SKM-1 treated with dmso at 0.1 percent for 144 hours (cell line): Measurements from ENCODE around the gene OCIAD2.
A peak's percentile ranks its signal among the peaks of the same experiment; 100 is the strongest.
"Not testable (repeated sequence)": the region's sequence is repeated elsewhere in the genome, so short reads cannot be mapped to it uniquely, and the experiment has no call there.

Experiments used
- DNase-seq: peaks from one replicate; lab custom pipeline; 2025; ENCODE audit not compliant: unreplicated experiment; lab: John Stamatoyannopoulos, UW

OCIAD2 gene

GRCh38 chr4:48907706-48908477, 1.3 kb upstream of the OCIAD2 start:
- no peak for DNase-seq

GRCh38 chr4:48905363-48906015, 1.1 kb downstream of the OCIAD2 start:
- no peak for DNase-seq

GRCh38 chr4:48904541-48905142, 1.9 kb downstream of the OCIAD2 start:
- DNase-seq, result no peak

- DNase-seq, result no peak
These were observed 2.5 kb downstream of the OCIAD2 start for GRCh38 chr4:48904101-48904500.

GRCh38 chr4:48902266-48902665, 4.3 kb downstream of the OCIAD2 start:
- DNase-seq, result no peak

GRCh38 chr4:48901196-48901595, 5.4 kb downstream of the OCIAD2 start:
- no peak for DNase-seq

GRCh38 chr4:48899950-48900349, 6.6 kb downstream of the OCIAD2 start:
- no peak for DNase-seq

GRCh38 chr4:48899432-48899749, 7.2 kb downstream of the OCIAD2 start:
- no peak for DNase-seq

GRCh38 chr4:48898733-48899431, 7.7 kb downstream of the OCIAD2 start:
- peak; percentile 30 for DNase-seq

- DNase-seq, result no peak
These were observed 9.7 kb downstream of the OCIAD2 start for GRCh38 chr4:48896845-48897244.

GRCh38 chr4:48891028-48891619, 15.4 kb downstream of the OCIAD2 start:
- DNase-seq, result no peak

GRCh38 chr4:48889750-48890149, 16.8 kb downstream of the OCIAD2 start:
- DNase-seq, result not testable (repeated sequence)

GRCh38 chr4:48881646-48882045, 24.9 kb downstream of the OCIAD2 start:
- not testable (repeated sequence) for DNase-seq

- DNase-seq, result no peak
These were observed 26.8 kb downstream of the OCIAD2 start for GRCh38 chr4:48879561-48880442.

- no peak for DNase-seq
These were observed 28.6 kb downstream of the OCIAD2 start for GRCh38 chr4:48877827-48878535.

- DNase-seq, result not testable (repeated sequence)
These were observed 41.9 kb downstream of the OCIAD2 start for GRCh38 chr4:48864696-48865095.

- no peak for DNase-seq
These were observed 42.8 kb downstream of the OCIAD2 start for GRCh38 chr4:48863728-48864127.

- DNase-seq, result no peak
These were observed 43.9 kb downstream of the OCIAD2 start for GRCh38 chr4:48862661-48863060.

- DNase-seq, result no peak
These were observed 44.5 kb downstream of the OCIAD2 start for GRCh38 chr4:48862038-48862437.

GRCh38 chr4:48858130-48858529, 48.4 kb downstream of the OCIAD2 start:
- peak; percentile 4 for DNase-seq
